Measurements from ENCODE around the gene PSD.

Gene PSD

GRCh38 chr10:102403115-102403514 lies 15.5 kb downstream of the PSD start:
- no peak for DNase-seq (ENCODE audit: low spot score)

GRCh38 chr10:102402512-102402896 lies 16.1 kb downstream of the PSD start:
- no peak for DNase-seq (ENCODE audit: low spot score)

- peak; percentile 85 for DNase-seq (ENCODE audit: low spot score)
Measured at GRCh38 chr10:102401735-102402511, 16.7 kb downstream of the PSD start.

GRCh38 chr10:102401342-102401654 lies 17.3 kb downstream of the PSD start:
- no peak for DNase-seq (ENCODE audit: low spot score)

- DNase-seq (ENCODE audit: low spot score) = no peak
Measured at GRCh38 chr10:102400598-102401341, 17.8 kb downstream of the PSD start.

- DNase-seq (ENCODE audit: low spot score) = no peak
Measured at GRCh38 chr10:102400076-102400475, 18.5 kb downstream of the PSD start.

- DNase-seq (ENCODE audit: low spot score) = peak; percentile 87
Measured at GRCh38 chr10:102399217-102400021, 19.2 kb downstream of the PSD start.

- no peak for DNase-seq (ENCODE audit: low spot score)
Measured at GRCh38 chr10:102398172-102399020, 20.2 kb downstream of the PSD start.

GRCh38 chr10:102397222-102398171 lies 21.1 kb downstream of the PSD start:
- no peak for DNase-seq (ENCODE audit: low spot score)

GRCh38 chr10:102396730-102397151 lies 21.8 kb downstream of the PSD start:
- no peak for DNase-seq (ENCODE audit: low spot score)

GRCh38 chr10:102396317-102396650 lies 22.3 kb downstream of the PSD start:
- no peak for DNase-seq (ENCODE audit: low spot score)

GRCh38 chr10:102395400-102396316 lies 22.9 kb downstream of the PSD start, which contains the start of gene NFKB2:
Gene NFKB2, plus strand, starts transcription at chr10:102395705. Its CDS starts 255 bp downstream, at chr10:102395960.
- DNase-seq (ENCODE audit: low spot score) = peak; percentile 91

GRCh38 chr10:102394801-102395399 lies 23.7 kb downstream of the PSD start:
- no peak for DNase-seq (ENCODE audit: low spot score)

- DNase-seq (ENCODE audit: low spot score) = peak; percentile 97
Measured at GRCh38 chr10:102394079-102394800, 24.3 kb downstream of the PSD start.

- no peak for DNase-seq (ENCODE audit: low spot score)
Measured at GRCh38 chr10:102393411-102394078, 25.0 kb downstream of the PSD start.

GRCh38 chr10:102392306-102392705 lies 26.3 kb downstream of the PSD start:
- no peak for DNase-seq (ENCODE audit: low spot score)

- peak; percentile 51 for DNase-seq (ENCODE audit: low spot score)
Measured at GRCh38 chr10:102389894-102390293, 28.7 kb downstream of the PSD start.
